Ascending aorta (tissue), 2 donors: ENCODE results near the gene GNPTG. TPM values are rescaled to one million over a fixed set of nuclear protein-coding genes. Genes with fewer than 3 reads are reported as not detected.

ENCODE experiments used
- DNase-seq, 2 donors: peaks; one replicate each; pipeline ENCODE4 v3.0.0-alpha.2; 2019; ENCODE audit warnings: low spot score in 2 of 2
- H3K27ac ChIP-seq, 2 donors: fragments of 200-600 bp; sonication (generic); one replicate each; pipeline ENCODE4 v1.5.1; 2016 to 2017; ENCODE audit warnings: mild to moderate bottlenecking in 1 of 2
- H3K27me3 ChIP-seq: fragments of 200-600 bp; sonication (generic); one replicate; pipeline ENCODE4 v1.5.1; 2017
- H3K36me3 ChIP-seq, 2 donors: fragments of 200-600 bp; sonication (generic); one replicate each; pipeline ENCODE4 v1.5.1; 2016
- H3K4me1 ChIP-seq, 2 donors: fragments of 200-600 bp; sonication (generic); one replicate each; pipeline ENCODE4 v1.5.1; 2016 to 2017; ENCODE audit warnings: mild to moderate bottlenecking in 1 of 2
- H3K4me3 ChIP-seq, 2 donors: fragments of 200-600 bp; sonication (generic); one replicate each; pipeline ENCODE4 v1.5.1; 2016 to 2017; ENCODE audit warnings: mild to moderate bottlenecking in 1 of 2
- H3K9me3 ChIP-seq, 2 donors: fragments of 200-600 bp; sonication (generic); one replicate each; pipeline ENCODE4 v1.5.1; 2016
- intact Hi-C: fragments of 100-400 bp; cut with DNase I; formaldehyde crosslinking; loops from one replicate; pipeline ENCODE4 v1.15.1; 2023
- total RNA-seq: library from RNA; depleted of rRNA; stranded (reverse); fragments of >200 nt; gene quantifications from one replicate; pipeline ENCODE4 v1.1.0, GENCODE V29; 2016
- TF ChIP-seq, protein P1 (sequence below), 3 experiments: fragments of 200-600 bp in 2 of 3; fragments of 450-650 bp in 1 of 3; sonication (generic) in 2 of 3; IDR thresholded peaks; one replicate each; pipeline ENCODE4 v1.5.1; 2016 to 2019; ENCODE audit warnings: antibody characterized with exemption in 3 of 3, mild to moderate bottlenecking in 1 of 3, moderate library complexity in 1 of 3

Gene GNPTG
- total RNA-seq, 1 donor from 2014 or later: 86.6 TPM

- Histone ChIP-seq H3K4me3 (no peak overlapping the region), H3K36me3 (peaks cover 74 to 79% of the 10 kb centered on the region in 2 donors), H3K27ac (no peak overlapping the region), H3K9me3 (no peaks in the 10 kb centered on the region), H3K27me3 (no peaks in the 10 kb centered on the region), H3K4me1 (no peaks in the 10 kb centered on the region)
- TF ChIP-seq, protein P1, sequence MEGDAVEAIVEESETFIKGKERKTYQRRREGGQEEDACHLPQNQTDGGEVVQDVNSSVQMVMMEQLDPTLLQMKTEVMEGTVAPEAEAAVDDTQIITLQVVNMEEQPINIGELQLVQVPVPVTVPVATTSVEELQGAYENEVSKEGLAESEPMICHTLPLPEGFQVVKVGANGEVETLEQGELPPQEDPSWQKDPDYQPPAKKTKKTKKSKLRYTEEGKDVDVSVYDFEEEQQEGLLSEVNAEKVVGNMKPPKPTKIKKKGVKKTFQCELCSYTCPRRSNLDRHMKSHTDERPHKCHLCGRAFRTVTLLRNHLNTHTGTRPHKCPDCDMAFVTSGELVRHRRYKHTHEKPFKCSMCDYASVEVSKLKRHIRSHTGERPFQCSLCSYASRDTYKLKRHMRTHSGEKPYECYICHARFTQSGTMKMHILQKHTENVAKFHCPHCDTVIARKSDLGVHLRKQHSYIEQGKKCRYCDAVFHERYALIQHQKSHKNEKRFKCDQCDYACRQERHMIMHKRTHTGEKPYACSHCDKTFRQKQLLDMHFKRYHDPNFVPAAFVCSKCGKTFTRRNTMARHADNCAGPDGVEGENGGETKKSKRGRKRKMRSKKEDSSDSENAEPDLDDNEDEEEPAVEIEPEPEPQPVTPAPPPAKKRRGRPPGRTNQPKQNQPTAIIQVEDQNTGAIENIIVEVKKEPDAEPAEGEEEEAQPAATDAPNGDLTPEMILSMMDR (IDR thresholded peaks at IDR 0.05): no peak
- intact Hi-C loops: no loop called here
- no peak for DNase-seq
Measured at GRCh38 chr16:1397779-1398178, 46.0 kb downstream of the GNPTG start.

DNA sequence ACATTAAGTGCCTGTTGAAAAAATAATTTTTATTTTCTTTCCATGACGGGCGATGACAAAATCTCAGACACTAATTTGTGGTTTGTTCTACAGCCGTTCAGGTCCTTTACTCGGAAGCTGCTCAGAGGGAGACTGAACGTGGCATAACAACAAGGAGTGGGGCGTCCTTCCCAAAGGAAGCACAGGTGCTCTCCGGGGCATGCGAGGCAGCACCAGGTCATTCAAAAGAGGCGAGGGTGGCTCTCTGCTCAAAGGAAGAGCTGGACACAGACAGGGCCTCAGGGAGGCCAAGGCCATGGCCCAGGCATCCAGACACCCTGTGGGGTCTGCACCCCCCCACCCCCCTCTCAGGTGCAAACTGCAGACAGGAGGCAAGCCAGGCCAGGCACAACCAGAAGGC lies 46.6 kb downstream of the GNPTG start:
- Histone ChIP-seq H3K36me3 (peaks cover 74 to 77% of the 10 kb centered on the region in 2 donors), H3K4me3 (no peak overlapping the region), H3K4me1 (no peaks in the 10 kb centered on the region), H3K27ac (no peak overlapping the region), H3K27me3 (no peaks in the 10 kb centered on the region), H3K9me3 (no peaks in the 10 kb centered on the region)
- DNase-seq: no peak
- TF ChIP-seq, protein P1 (IDR thresholded peaks at IDR 0.05): no peak
- intact Hi-C loops: no loop called here

DNA sequence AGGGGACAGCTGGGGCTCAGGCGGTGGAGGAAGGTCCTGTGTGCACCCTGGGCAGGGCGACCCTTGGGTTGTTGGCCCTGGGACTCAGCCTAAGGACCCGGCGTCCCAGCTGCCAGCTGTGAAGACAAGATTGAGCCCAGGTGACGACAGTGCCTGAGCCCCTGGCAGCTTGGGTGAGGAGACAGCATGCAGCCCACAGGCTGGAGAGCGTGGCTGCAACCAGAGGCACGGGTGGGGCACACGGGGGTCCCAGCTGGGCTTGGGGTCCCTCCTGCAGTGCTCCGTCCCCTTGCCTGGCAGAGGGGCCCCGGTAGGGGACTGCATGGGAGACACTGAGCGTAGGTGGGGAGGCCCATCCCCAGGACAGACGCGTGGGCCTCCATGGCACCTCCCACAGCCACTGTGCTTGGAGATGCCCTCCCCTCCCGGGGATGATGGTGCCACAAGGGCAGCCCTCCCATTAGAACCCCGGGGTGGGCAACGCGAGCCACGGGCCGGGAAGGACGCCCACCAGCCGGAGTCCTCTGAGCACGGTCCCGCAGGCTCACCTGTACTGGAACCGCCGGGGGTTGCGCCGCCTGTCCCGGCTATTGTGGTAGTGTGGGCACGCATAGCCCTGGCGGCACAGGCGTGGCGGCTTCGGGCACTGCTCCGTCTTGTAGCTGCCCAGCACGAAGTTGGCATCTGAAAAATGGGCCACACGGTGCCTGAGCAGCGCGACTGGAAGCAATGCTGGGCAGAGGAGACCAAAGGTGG lies 47.3 kb downstream of the GNPTG start:
- Histone ChIP-seq H3K9me3 (no peaks in the 10 kb centered on the region), H3K4me1 (no peaks in the 10 kb centered on the region), H3K4me3 (no peak overlapping the region), H3K27me3 (no peaks in the 10 kb centered on the region), H3K36me3 (peaks cover 70 to 73% of the 10 kb centered on the region in 2 donors), H3K27ac (no peak overlapping the region)
- intact Hi-C loops: no loop called here
- TF ChIP-seq, protein P1 (IDR thresholded peaks at IDR 0.05): no peak
- no peak for DNase-seq

DNA sequence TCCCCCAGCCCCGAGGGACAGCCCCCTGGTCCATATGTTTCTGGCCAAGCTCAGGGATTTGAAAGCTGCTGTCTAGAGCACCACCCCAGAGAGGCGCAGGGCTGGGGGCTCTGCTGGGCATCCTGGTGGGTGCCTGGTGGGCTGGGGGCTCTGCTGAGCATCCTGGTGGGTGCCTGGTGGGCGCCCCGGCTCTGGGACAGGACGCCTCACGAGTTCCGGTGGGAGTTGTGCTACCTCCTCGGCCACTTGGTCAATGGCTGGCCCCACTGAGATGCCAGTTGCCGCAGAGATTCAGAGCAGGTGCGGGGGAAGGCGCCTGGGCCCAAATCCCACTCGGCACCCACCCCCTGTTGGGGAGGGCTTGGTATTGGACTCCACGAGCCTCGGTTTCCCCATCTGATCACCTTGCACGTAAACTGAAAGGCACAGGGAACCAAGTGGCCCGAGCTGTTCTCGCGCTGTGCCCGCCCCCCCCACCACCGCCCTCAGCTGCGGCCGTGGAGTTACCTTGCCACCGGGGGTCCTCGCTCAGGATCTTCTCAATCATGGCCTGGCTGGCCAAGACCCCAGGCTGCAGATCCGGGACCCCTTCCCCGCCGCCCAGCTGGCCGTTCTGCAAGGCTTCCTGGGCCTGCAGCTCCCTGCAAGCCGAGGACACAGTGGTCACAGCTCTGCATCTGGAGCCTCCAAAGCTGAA lies 49.5 kb downstream of the GNPTG start:
- H3K27ac ChIP-seq: no peak overlapping the region
- H3K36me3 ChIP-seq: peaks cover 56 to 64% of the 10 kb centered on the region in 2 donors
- intact Hi-C loops: loop anchor here (10.0 kb wide), 1 partner anchor 1274 kb away; no protein-coding TSS in a partner anchor

GRCh38 chr16:1401758-1402154 lies 50.0 kb downstream of the GNPTG start:
- no peaks in the 10 kb centered on the region for H3K9me3 ChIP-seq
- H3K36me3 ChIP-seq: peaks cover 53 to 65% of the 10 kb centered on the region in 2 donors
- no peaks in the 10 kb centered on the region for H3K27me3 ChIP-seq
- no peak for DNase-seq
- intact Hi-C loops: loop anchor here (10.0 kb wide), 1 partner anchor 1273 kb away; no protein-coding TSS in a partner anchor
- H3K27ac ChIP-seq: no peak overlapping the region
- no peaks in the 10 kb centered on the region for H3K4me1 ChIP-seq
- H3K4me3 ChIP-seq: no peak overlapping the region
- TF ChIP-seq, protein P1 (IDR thresholded peaks at IDR 0.05): no peak

More for the DNA sequence above, 49.5 kb downstream of the GNPTG start:
- DNase-seq: no peak
- TF ChIP-seq, protein P1 (IDR thresholded peaks at IDR 0.05): no peak
- H3K4me3 ChIP-seq: no peak overlapping the region
- H3K9me3 ChIP-seq: no peaks in the 10 kb centered on the region
- H3K4me1 ChIP-seq: no peaks in the 10 kb centered on the region
- H3K27me3 ChIP-seq: no peaks in the 10 kb centered on the region
